Motor neuron (in vitro differentiated cells): ENCODE results near the gene SYNE1. TPM values are rescaled to one million over a fixed set of nuclear protein-coding genes. Genes with fewer than 3 reads are reported as not detected.

Experiments used
- ATAC-seq, 8 experiments: fragments of 200-7000 bp; cut with Tn5 transposase; replicated peaks in 6 of 8; 2 replicates each; pipeline ENCODE4 v1.8.0; 2021; ENCODE audit warnings: mild to moderate bottlenecking in 8 of 8, moderate library complexity in 8 of 8
- H3K27ac ChIP-seq, 2 donors: fragments of 250-450 bp; sonication (Bioruptor Pico); 2 replicates each; pipeline ENCODE4 v1.9.0; 2021; ENCODE audit warnings: antibody characterized with exemption in 2 of 2, mild to moderate bottlenecking in 2 of 2, moderate library complexity in 1 of 2
- H3K4me1 ChIP-seq, 2 donors: fragments of 250-450 bp; sonication (Bioruptor Pico); replicated peaks in 1 of 2; 2 replicates each; pipeline ENCODE4 v1.6.1; 2021; ENCODE audit warnings: antibody characterized with exemption in 2 of 2, mild to moderate bottlenecking in 2 of 2, moderate library complexity in 1 of 2
- H3K4me3 ChIP-seq, 5 donors: fragments of 250-450 bp; sonication (Bioruptor Pico); 2 replicates each; pipeline ENCODE4 v1.9.0; 2021; ENCODE audit warnings: antibody characterized with exemption in 5 of 5, mild to moderate bottlenecking in 5 of 5, moderate library complexity in 4 of 5
- WGBS, 10 experiments: fragments of 450-650 bp; shearing (Covaris generic); methylation state at CpG; one replicate each; pipeline ENCODE4 v1.0.0; 2022; 5-methylcytosine and 5-hydroxymethylcytosine counted together
- in situ Hi-C, 9 experiments: fragments of 400-800 bp; cut with MboI; loops; one replicate each; pipeline ENCODE4 v1.15.0; 2021; ENCODE audit warnings: low sequenced_read_pairs in 9 of 9, low pct_unique_long_range_greater_than_20kb in 2 of 9; ENCODE audit not compliant: unreplicated experiment in 9 of 9
- total RNA-seq, 8 experiments: library from RNA; unstranded; fragments of 300-600 nt; gene quantifications; 2 replicates each; pipeline versions ENCODE4 v1.2.3 to v1.2.4, GENCODE V29; 2022

Gene SYNE1
- total RNA-seq, 8 experiments from 2014 or later: 13.2 to 160 (median 45.7) TPM

DNA sequence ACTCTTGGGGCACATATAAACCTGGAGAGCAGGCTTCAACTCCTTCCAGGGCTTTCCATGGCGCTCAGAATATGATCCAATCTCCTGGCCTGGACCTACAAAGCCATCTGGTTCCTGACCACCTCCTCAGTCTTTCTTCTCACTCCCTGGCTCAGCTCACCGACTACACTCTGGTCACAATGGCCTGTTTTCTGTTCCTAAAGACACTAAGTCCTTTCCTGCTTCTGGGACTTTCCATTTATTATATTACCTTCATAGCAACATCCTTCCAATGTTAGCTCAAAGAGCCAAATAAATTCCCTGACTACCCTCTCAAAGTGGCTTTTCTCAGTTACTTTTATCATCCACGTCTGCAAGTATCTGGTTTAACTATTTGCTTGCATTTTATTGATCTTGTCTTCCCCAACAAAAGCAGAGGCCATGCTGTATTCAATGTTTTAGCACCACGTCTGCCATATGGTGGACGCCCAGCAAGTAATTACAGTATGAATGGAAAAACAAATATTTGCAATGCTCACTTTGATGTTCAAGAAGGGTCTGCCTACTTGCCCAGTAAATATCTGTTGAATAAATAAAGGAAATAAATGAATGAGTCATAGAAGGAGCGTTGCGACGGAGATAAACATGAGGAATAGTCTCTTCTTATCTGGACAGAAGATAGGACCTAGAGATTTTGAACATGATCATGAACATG, 501.3 kb downstream of the SYNE1 start:
- WGBS, 10 experiments: 65 to 90% (median 75%) methylated on average over 3 to 8 of the region's 8 CpGs; no CpG with 5 or more reads in 2 of the 10 experiments
- in situ Hi-C loops: loop anchor here in 1 of 9 experiments (25.0 kb wide), 1 partner anchor 126 kb away; no protein-coding TSS in a partner anchor

GRCh38 chr6:152130441-152130840, 506.7 kb downstream of the SYNE1 start:
- peak in 3 of 8 experiments; percentile 22 to 51 (median 40) for ATAC-seq
- WGBS, 10 experiments: 30 to 100% (median 80%) methylated on average over 1 to 2 of the region's 2 CpGs; no CpG with 5 or more reads in 1 of the 10 experiments
- no peak overlapping the region for H3K4me3 ChIP-seq
- H3K27ac ChIP-seq: no peak overlapping the region
- in situ Hi-C loops: loop anchor here in 1 of 9 experiments (25.0 kb wide), 1 partner anchor 132 kb away; no protein-coding TSS in a partner anchor
- H3K4me1 ChIP-seq: no peaks in the 10 kb centered on the region

More for the DNA sequence above, 501.3 kb downstream of the SYNE1 start:
- peak in 1 of 8 experiments; percentile 19 for ATAC-seq
- Histone ChIP-seq H3K4me1 (no peaks in the 10 kb centered on the region), H3K27ac (no peak overlapping the region), H3K4me3 (no peak overlapping the region)

DNA sequence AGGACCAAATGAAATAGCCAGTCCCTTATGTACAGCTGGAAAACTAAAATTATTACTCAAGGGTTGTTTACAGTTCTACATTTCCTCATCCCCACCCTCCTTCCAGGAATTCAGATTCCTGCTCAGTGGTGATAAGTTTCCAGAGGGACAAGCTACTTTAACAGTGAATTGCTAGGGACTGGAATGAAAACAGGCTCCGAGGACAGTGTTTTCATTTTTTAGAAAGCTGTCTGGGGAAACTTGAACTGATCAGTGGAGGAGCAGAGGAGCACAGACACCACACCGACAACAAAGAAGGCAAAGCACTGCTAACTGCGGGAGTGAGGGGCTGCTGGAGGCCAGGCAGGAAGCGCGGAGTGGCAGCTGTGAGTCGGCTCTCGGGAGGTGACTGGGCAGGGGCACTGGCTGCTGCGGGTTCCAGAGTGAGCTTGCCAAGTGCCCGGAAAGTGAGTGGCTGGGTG, 507.4 kb downstream of the SYNE1 start:
- peak in 6 of 8 experiments; percentile 21 to 93 (median 62) for ATAC-seq
- in situ Hi-C loops: loop anchor here in 1 of 9 experiments (25.0 kb wide), 1 partner anchor 133 kb away; no protein-coding TSS in a partner anchor
- no peaks in the 10 kb centered on the region for H3K4me1 ChIP-seq
- 0 to 100% (median 66%) methylated on average over 1 to 9 of the region's 9 CpGs; no CpG with 5 or more reads in 2 of the 10 experiments for WGBS, 10 experiments
- no peak overlapping the region for H3K27ac ChIP-seq
- H3K4me3 ChIP-seq: no peak overlapping the region

DNA sequence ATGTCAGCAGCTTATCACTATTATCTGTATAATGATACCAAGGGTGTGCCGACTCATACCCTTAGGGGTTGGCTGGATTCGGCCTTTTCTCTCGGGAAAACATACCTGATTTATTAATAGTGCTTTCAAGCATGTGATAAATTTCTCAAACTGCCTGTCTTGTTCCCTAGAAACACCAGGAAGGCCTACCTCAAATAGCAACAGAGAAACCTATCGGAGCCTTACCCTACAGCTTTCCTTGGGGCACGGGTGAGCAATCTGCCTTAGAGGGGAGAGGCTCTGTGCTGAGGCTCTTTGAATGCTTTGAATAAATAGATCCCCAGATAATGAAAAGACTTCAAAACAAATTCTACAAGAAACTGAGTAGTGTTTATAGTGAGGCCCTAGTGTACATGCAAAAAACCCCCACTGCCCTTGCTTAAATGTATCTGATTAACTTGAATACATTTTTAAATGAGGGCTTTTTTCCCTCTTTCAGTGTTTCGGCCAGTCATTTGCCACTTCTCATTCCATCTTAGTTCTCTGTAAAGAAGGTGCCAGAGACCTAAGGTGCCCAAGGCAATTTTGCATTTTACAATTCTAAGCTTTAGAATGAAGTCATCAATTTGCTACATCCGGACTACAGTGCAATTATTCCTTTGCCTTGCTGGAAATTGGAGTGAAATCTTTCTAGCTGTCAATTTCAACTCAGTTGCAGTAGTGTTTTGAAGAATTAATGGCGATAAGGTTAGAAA, 509.6 kb downstream of the SYNE1 start:
- H3K27ac ChIP-seq: no peak overlapping the region
- WGBS, 10 experiments: 58 to 100% (median 90%) methylated on average over 1 to 8 of the region's 8 CpGs
- ATAC-seq: peak in 4 of 8 experiments; percentile 31 to 81 (median 48)
- H3K4me1 ChIP-seq: no peaks in the 10 kb centered on the region
- in situ Hi-C loops: loop anchor here in 1 of 9 experiments (25.0 kb wide), 1 partner anchor 135 kb away; no protein-coding TSS in a partner anchor
- no peak overlapping the region for H3K4me3 ChIP-seq

GRCh38 chr6:152124429-152125074, 512.6 kb downstream of the SYNE1 start:
- H3K4me1 ChIP-seq: no peaks in the 10 kb centered on the region
- in situ Hi-C loops: loop anchor here in 2 of 9 experiments (25.0 kb wide), 3 partner anchors 138 to 437 kb away; no protein-coding TSS in a partner anchor
- H3K27ac ChIP-seq: no peak overlapping the region
- 31 to 70% (median 44%) methylated on average over 1 to 3 of the region's 3 CpGs for WGBS, 10 experiments
- peak in 4 of 8 experiments; percentile 27 to 68 (median 53) for ATAC-seq
- no peak overlapping the region for H3K4me3 ChIP-seq

GRCh38 chr6:152123076-152123475, 514.1 kb downstream of the SYNE1 start:
- Histone ChIP-seq H3K4me1 (no peaks in the 10 kb centered on the region), H3K27ac (no peak overlapping the region), H3K4me3 (no peak overlapping the region)
- ATAC-seq: no peak
- in situ Hi-C loops: loop anchor here in 2 of 9 experiments (25.0 kb wide), 2 partner anchors 361 to 436 kb away; no protein-coding TSS in a partner anchor
- 65 to 100% (median 100%) methylated on average over 1 to 3 of the region's 3 CpGs; no CpG with 5 or more reads in 2 of the 10 experiments for WGBS, 10 experiments

- in situ Hi-C loops: loop anchor here in 2 of 9 experiments (25.0 kb wide), 2 partner anchors 360 to 435 kb away; no protein-coding TSS in a partner anchor
- Histone ChIP-seq H3K4me3 (no peak overlapping the region), H3K4me1 (peaks cover 3 to 4% of the 10 kb centered on the region in 2 donors), H3K27ac (no peak overlapping the region)
- ATAC-seq: no peak
- WGBS, 10 experiments: 50 to 100% (median 93%) methylated on average over 2 to 9 of the region's 12 CpGs; no CpG with 5 or more reads in 3 of the 10 experiments
Observed at GRCh38 chr6:152122434-152122833, 514.7 kb downstream of the SYNE1 start.

DNA sequence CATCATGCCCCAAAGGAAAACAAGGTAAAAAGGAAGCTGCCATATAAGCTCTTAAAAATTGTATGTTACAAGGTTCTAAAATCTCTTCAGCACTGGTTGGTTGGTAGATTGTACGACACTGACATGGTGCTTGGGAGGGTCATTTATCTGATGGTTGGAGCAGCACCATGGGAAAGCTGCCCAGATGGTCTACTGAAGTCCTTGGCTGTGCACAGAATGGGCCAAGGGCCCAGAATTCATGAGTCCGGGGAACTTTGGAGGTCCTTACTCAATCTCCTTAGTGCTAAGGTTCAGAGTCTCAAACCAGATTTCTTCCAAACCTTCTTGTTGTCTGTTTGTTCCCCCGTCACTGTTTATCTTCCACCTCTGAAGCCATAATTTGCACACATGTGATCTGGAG, 515.3 kb downstream of the SYNE1 start:
- no peak for ATAC-seq
- peaks cover 8 to 9% of the 10 kb centered on the region in 2 donors for H3K4me1 ChIP-seq
- no peak overlapping the region for H3K27ac ChIP-seq
- no peak overlapping the region for H3K4me3 ChIP-seq
- WGBS, 10 experiments: 57 to 90% (median 80%) methylated on average over 1 to 2 of the region's 3 CpGs; no CpG with 5 or more reads in 3 of the 10 experiments
- in situ Hi-C loops: loop anchor here in 2 of 9 experiments (25.0 kb wide), 2 partner anchors 360 to 435 kb away; no protein-coding TSS in a partner anchor

DNA sequence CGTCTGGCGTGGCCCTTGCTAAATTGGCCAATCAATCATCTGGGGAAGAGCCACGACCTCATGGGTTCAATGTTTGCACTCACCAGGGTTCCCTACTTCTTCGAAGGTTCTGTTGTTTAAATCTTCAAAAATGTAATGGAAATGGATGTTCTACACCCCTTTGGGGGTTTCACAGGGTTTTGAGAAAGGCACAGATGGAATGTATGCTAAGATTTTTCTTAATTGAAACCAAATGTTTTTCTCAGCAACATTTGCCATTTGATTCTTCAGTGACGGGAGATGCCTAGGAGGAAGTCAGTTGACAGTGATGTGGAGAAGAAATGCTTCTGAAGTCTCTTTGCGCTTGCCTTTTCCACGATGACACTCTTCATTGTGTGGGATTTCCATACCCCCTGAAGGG, 517.3 kb downstream of the SYNE1 start:
- no peak overlapping the region for H3K4me3 ChIP-seq
- no peak overlapping the region for H3K27ac ChIP-seq
- 0 to 80% (median 55%) methylated on average over 1 to 7 of the region's 7 CpGs for WGBS, 10 experiments
- ATAC-seq: no peak
- in situ Hi-C loops: loop anchor here in 2 of 9 experiments (25.0 kb wide), 2 partner anchors 358 to 433 kb away; no protein-coding TSS in a partner anchor
- peaks cover 10 to 11% of the 10 kb centered on the region in 2 donors for H3K4me1 ChIP-seq

- Histone ChIP-seq H3K4me3 (no peak overlapping the region), H3K27ac (no peak overlapping the region), H3K4me1 (peaks cover 10 to 11% of the 10 kb centered on the region in 2 donors)
- WGBS, 10 experiments: 80 to 100% (median 83%) methylated on average over 1 to 3 of the region's 5 CpGs; no CpG with 5 or more reads in 5 of the 10 experiments
- no peak for ATAC-seq
- in situ Hi-C loops: loop anchor here in 2 of 9 experiments (25.0 kb wide), 2 partner anchors 356 to 431 kb away; no protein-coding TSS in a partner anchor
Observed at GRCh38 chr6:152118678-152119077, 518.5 kb downstream of the SYNE1 start.

DNA sequence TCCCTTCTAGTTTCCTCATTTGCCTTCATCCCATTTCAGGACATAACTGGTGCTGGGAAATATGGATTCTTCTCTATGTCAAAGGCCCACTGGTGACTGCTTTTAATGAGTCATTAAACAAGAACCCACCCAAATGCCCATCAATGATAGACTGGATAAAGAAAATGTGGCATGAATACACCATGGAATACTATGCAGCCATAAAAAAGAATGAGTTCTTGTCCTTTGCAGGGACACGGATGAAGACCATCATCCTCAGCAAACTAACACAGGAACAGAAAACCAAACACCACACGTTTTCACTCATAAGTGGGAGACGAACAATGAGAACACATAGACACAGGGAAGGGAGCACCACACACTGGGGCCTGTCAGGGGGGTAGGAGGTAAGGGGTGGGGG, 518.9 kb downstream of the SYNE1 start:
- no peak for ATAC-seq
- H3K4me1 ChIP-seq: peaks cover 10 to 11% of the 10 kb centered on the region in 2 donors
- in situ Hi-C loops: loop anchor here in 2 of 9 experiments (25.0 kb wide), 2 partner anchors 356 to 431 kb away; no protein-coding TSS in a partner anchor
- no peak overlapping the region for H3K4me3 ChIP-seq
- 65 to 100% (median 79%) methylated on average over 1 to 2 of the region's 3 CpGs; no CpG with 5 or more reads in 6 of the 10 experiments for WGBS, 10 experiments
- H3K27ac ChIP-seq: no peak overlapping the region
